Tibial nerve (tissue), 4 donors: ENCODE measurements around the gene TARM1. TPM values are rescaled to one million over a fixed set of nuclear protein-coding genes. Genes with fewer than 3 reads are reported as not detected.

Experiments used
- DNase-seq, 2 donors: peaks; one replicate each; pipeline ENCODE4 v3.0.0-alpha.2; 2019; ENCODE audit warnings: low spot score in 2 of 2
- H3K27ac ChIP-seq, 4 donors: fragments of 200-600 bp; sonication (generic) in 3 of 4; one replicate each; pipeline ENCODE4 v1.5.1; 2017 to 2019; ENCODE audit warnings: mild to moderate bottlenecking in 1 of 4
- H3K27me3 ChIP-seq, 2 donors: fragments of 200-600 bp; sonication (generic) in 1 of 2; one replicate each; pipeline versions ENCODE4 v1.5.1 to v1.6.0; 2017 to 2019
- H3K36me3 ChIP-seq, 3 donors: fragments of 200-600 bp; sonication (generic); one replicate each; pipeline ENCODE4 v1.5.1; 2018 to 2019
- H3K4me1 ChIP-seq, 4 donors: fragments of 200-600 bp; sonication (generic) in 3 of 4; one replicate each; pipeline ENCODE4 v1.5.1; 2017 to 2019
- H3K4me3 ChIP-seq, 4 donors: fragments of 200-600 bp; sonication (generic) in 3 of 4; one replicate each; pipeline ENCODE4 v1.5.1; 2017 to 2019; ENCODE audit warnings: mild to moderate bottlenecking in 1 of 4, moderate library complexity in 1 of 4
- H3K9me3 ChIP-seq, 4 donors: fragments of 200-600 bp; sonication (generic) in 3 of 4; one replicate each; pipeline ENCODE4 v1.5.1; 2017 to 2019
- EP300 ChIP-seq, 2 donors: sonication (generic); formaldehyde crosslinking; IDR thresholded peaks; one replicate each; pipeline ENCODE4 v1.6.1; 2017; ENCODE audit warnings: antibody characterized with exemption in 2 of 2, mild to moderate bottlenecking in 1 of 2
- POLR2A ChIP-seq, 2 donors: fragments of 450-650 bp; IDR thresholded peaks; one replicate each; pipeline ENCODE4 v1.6.1; 2017; ENCODE audit warnings: antibody characterized with exemption in 2 of 2, mild to moderate bottlenecking in 2 of 2, moderate library complexity in 2 of 2
- whole genome bisulfite sequencing, 2 donors: methylation state at CpG; one replicate each; pipeline ENCODE4 v1.1.5; 2018; 5-methylcytosine and 5-hydroxymethylcytosine counted together
- total RNA-seq, 4 donors: library from RNA; depleted of rRNA; stranded (reverse); fragments of >200 nt; gene quantifications; one replicate each; pipeline ENCODE4 v1.1.0, GENCODE V29; 2016
- TF ChIP-seq, protein P1 (sequence below), 5 experiments: fragments of 200-600 bp in 3 of 5; fragments of 450-650 bp in 2 of 5; sonication (generic) in 3 of 5; IDR thresholded peaks; one replicate each; pipeline ENCODE4 v1.5.1; 2016 to 2019; ENCODE audit warnings: antibody characterized with exemption in 5 of 5, mild to moderate bottlenecking in 3 of 5, moderate library complexity in 2 of 5

The TARM1 gene
- total RNA-seq, 4 donors from 2014 or later: not detected

DNA sequence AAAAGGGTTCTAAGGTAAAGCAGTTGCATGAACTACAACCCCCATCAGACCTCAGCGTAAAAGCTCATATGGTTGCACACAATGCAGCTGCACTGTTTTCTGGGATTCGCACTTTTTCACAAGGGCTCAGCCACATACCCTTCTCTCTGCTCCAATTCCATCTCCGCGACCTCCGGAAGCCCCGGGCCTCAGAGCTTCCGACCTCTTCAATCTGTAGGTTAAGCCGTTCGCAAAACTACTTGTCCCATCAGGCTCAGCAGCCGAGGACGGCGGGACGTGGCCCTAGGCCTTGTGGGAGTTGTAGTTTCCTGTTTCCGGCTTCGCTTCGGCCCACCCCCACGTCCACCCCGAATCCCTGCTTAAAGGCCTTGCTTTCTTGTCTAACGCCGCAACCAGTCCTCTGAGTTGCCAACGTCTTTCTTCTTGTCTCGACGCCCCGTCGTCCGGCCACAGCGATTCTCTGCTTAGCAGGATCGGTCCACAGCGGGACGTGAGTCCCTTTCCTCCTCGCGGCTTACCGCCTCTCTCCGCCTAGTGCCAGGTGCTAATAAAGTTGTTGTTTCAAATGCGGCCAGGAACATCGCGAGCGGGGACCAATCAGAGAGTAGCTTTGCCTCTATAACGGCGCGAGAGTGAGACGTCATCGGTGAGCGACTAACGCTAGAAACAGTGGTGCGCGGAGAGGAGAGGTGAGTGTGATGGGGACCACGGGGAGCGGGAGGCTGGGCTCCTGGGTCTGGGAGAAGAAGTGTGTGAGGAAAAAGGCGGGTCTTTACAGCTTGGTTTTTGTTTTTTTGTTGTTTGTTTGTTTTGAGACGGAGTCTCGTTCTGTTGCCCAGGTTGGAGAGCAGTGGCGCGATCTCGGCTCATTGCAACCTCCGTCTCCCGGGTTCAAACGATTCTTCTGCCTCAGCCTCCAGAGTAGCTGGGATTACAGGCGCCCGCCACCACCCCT, 34.2 kb upstream of the TARM1 start, which contains the start of the genes PRPF31 and TFPT:
Gene PRPF31 (plus strand): TSS at position 646 of the 955 bp plus-strand sequence. CDS start 2,525 bp downstream, outside the sequence.
Gene TFPT (minus strand): TSS at position 549 of the 955 bp plus-strand sequence. CDS start 388 bp downstream, at position 161.
- Histone ChIP-seq H3K27me3 (no peaks in the 10 kb centered on the region), H3K9me3 (no peaks in the 10 kb centered on the region), H3K27ac (peak within 1 kb of the TSS; percentile 80 to 99 (median 86)), H3K4me3 (peak within 1 kb of the TSS; percentile 74 to 86 (median 77)), H3K36me3 (peaks cover 0 to 52% (median 10%) of the 10 kb centered on the region in 3 donors), H3K4me1 (peaks cover 0 to 28% (median 25%) of the 10 kb centered on the region in 4 donors)
- 0 to 1% methylated on average over 60 of the region's 60 CpGs for WGBS, 2 donors
- peak; percentile 99 to 100 for DNase-seq
- TF ChIP-seq, protein P1, sequence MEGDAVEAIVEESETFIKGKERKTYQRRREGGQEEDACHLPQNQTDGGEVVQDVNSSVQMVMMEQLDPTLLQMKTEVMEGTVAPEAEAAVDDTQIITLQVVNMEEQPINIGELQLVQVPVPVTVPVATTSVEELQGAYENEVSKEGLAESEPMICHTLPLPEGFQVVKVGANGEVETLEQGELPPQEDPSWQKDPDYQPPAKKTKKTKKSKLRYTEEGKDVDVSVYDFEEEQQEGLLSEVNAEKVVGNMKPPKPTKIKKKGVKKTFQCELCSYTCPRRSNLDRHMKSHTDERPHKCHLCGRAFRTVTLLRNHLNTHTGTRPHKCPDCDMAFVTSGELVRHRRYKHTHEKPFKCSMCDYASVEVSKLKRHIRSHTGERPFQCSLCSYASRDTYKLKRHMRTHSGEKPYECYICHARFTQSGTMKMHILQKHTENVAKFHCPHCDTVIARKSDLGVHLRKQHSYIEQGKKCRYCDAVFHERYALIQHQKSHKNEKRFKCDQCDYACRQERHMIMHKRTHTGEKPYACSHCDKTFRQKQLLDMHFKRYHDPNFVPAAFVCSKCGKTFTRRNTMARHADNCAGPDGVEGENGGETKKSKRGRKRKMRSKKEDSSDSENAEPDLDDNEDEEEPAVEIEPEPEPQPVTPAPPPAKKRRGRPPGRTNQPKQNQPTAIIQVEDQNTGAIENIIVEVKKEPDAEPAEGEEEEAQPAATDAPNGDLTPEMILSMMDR (IDR thresholded peaks at IDR 0.05): peak in 1 of 5 experiments; percentile 57
- TF ChIP-seq EP300 (IDR thresholded peaks at IDR 0.05) (peak; percentile 78 to 99), POLR2A (IDR thresholded peaks at IDR 0.05) (peak; percentile 15 to 58)

DNA sequence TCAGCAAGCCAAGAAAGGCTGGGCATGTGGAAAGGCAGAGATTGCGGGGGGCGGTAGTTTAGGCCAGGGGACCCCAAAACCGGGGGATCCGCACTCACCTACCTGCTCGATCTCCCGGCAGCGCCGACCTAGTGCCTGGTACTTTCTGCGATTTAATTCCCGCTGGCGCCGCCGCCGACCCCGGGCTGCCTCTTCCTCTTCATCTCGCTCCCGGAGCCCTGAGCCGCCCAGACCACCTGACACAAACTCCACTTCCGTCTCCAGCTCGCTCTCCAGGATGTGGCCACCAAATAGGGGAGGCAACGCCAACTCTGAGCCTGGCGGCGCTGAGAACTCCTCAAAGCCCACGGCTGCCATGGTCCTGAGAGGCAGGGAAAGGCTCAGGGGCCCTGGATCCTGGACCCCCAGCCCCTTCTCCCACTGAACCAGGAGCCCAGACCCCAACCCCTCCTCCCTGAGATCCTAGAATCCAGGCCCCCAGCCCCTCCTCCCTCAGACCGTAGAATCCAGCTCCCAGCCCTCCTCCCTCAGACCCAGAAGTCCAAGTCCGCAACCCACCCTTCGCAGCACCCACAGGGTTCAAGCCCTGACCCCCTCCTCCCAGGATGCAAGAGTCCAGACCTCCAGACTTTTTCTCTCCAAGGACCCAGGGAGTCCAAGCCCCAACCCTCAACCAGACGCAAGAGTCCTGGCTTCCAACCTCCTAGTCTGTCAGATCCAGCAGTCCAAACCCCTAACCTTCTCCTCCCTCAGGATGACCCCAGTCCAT, 33.4 kb upstream of the TARM1 start:
- DNase-seq: no peak
- H3K27me3 ChIP-seq: no peaks in the 10 kb centered on the region
- WGBS, 2 donors: 21 to 22% methylated on average over 26 to 27 of the region's 28 CpGs
- H3K27ac ChIP-seq: peak overlapping the region in 3 of 4 donors; percentile 81 to 99 (median 90)
- peak overlapping the region; percentile 74 to 86 (median 77) for H3K4me3 ChIP-seq
- H3K36me3 ChIP-seq: peaks cover 0 to 52% (median 7%) of the 10 kb centered on the region in 3 donors
- H3K4me1 ChIP-seq: peaks cover 0 to 28% (median 25%) of the 10 kb centered on the region in 4 donors
- no peaks in the 10 kb centered on the region for H3K9me3 ChIP-seq
- TF ChIP-seq POLR2A (IDR thresholded peaks at IDR 0.05) (no peak), EP300 (IDR thresholded peaks at IDR 0.05) (no peak)
- TF ChIP-seq, protein P1 (IDR thresholded peaks at IDR 0.05): no peak

DNA sequence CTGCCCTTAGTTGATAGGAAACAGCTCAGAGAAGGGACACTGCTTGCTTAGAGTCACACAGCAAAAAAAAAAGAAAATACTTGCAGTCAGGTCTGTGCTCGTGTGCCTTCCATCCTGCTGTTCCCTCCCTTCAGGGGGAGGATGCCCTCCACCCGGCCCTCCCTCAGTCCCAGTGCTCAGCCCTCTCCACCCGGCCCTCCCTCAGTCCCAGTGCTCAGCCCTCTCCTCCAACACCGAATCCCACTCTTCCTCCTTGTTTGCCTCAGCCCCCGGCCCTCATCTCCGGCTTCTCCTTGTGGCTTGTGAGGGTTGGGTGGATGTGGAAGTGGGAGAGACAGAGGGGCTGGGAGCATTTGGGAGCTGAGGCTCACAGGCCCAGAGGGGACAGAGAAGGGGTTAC, 28.5 kb upstream of the TARM1 start:
- Histone ChIP-seq H3K4me1 (peaks cover 0 to 9% (median 8%) of the 10 kb centered on the region in 4 donors), H3K27ac (no peak overlapping the region), H3K27me3 (no peaks in the 10 kb centered on the region), H3K4me3 (no peak overlapping the region), H3K36me3 (peaks cover 0 to 82% (median 7%) of the 10 kb centered on the region in 3 donors), H3K9me3 (no peaks in the 10 kb centered on the region)
- 67 to 70% methylated on average over 6 of the region's 6 CpGs for WGBS, 2 donors
- TF ChIP-seq EP300 (IDR thresholded peaks at IDR 0.05): no peak
- no peak for TF ChIP-seq POLR2A (IDR thresholded peaks at IDR 0.05)
- TF ChIP-seq, protein P1 (IDR thresholded peaks at IDR 0.05): no peak
- no peak for DNase-seq

DNA sequence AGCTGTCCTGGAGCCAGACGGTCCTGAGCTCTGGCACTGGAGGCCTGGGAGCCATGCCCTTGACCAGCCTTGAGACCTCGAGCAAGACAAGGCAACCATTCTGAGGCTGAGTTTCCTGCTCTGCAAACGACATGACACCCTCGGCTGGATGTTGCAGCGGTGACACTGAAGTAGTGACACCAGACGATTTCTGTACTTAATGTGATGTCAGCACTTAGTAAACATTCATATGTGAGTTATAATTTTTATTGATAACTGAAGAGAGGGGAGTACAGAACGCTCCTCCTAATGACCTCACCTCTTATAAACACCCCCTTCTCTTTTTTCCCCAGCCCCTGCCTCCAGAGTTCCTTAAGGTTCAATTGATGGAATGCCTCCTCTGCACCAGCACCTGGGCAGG, 27.3 kb upstream of the TARM1 start:
- peaks cover 0 to 82% (median 7%) of the 10 kb centered on the region in 3 donors for H3K36me3 ChIP-seq
- 61 to 73% methylated on average over 7 of the region's 7 CpGs for WGBS, 2 donors

More for the DNA sequence above, 27.3 kb upstream of the TARM1 start:
- Histone ChIP-seq H3K9me3 (no peaks in the 10 kb centered on the region), H3K4me3 (no peak overlapping the region), H3K27me3 (no peaks in the 10 kb centered on the region), H3K4me1 (peaks cover 0 to 4% (median 3%) of the 10 kb centered on the region in 4 donors), H3K27ac (no peak overlapping the region)
- TF ChIP-seq, protein P1 (IDR thresholded peaks at IDR 0.05): no peak
- TF ChIP-seq EP300 (IDR thresholded peaks at IDR 0.05): no peak
- TF ChIP-seq POLR2A (IDR thresholded peaks at IDR 0.05): no peak
- no peak for DNase-seq
